Sigmoid colon (tissue), 7 donors: Measurements from ENCODE around the gene TKT. TPM values are rescaled to one million over a fixed set of nuclear protein-coding genes. Genes with fewer than 3 reads are reported as not detected.

Source experiments
- DNase-seq: peaks from one replicate; pipeline ENCODE4 v3.0.0-alpha.2; 2019
- H3K27ac ChIP-seq, 4 donors: fragments of 200-600 bp; sonication (generic); one replicate each; pipeline ENCODE4 v1.5.1; 2016 to 2019; ENCODE audit warnings: mild to moderate bottlenecking in 1 of 4
- H3K27me3 ChIP-seq, 3 donors: fragments of 200-600 bp; sonication (generic); one replicate each; pipeline ENCODE4 v1.5.1; 2019; ENCODE audit warnings: mild to moderate bottlenecking in 1 of 3
- H3K36me3 ChIP-seq, 4 donors: fragments of 200-600 bp; sonication (generic); one replicate each; pipeline ENCODE4 v1.5.1; 2016 to 2019
- H3K4me1 ChIP-seq, 4 donors: fragments of 200-600 bp; sonication (generic); one replicate each; pipeline ENCODE4 v1.5.1; 2017 to 2019
- H3K4me3 ChIP-seq, 4 donors: fragments of 200-600 bp; sonication (generic); one replicate each; pipeline ENCODE4 v1.5.1; 2017 to 2019; ENCODE audit warnings: mild to moderate bottlenecking in 2 of 4, moderate library complexity in 1 of 4
- H3K9me3 ChIP-seq, 4 donors: fragments of 200-600 bp in 3 of 4; sonication (generic) in 3 of 4; one replicate each; pipeline versions ENCODE4 v1.5.1 to v1.6.1; 2013 to 2019
- CTCF ChIP-seq, 4 experiments: fragments of 450-650 bp in 3 of 4; fragments of 200-600 bp in 1 of 4; IDR thresholded peaks; one replicate each; pipeline ENCODE4 v1.5.1; 2016 to 2019; ENCODE audit warnings: antibody characterized with exemption in 4 of 4, mild to moderate bottlenecking in 3 of 4, moderate library complexity in 2 of 4
- EP300 ChIP-seq, 4 donors: sonication (generic); formaldehyde crosslinking; IDR thresholded peaks; one replicate each; pipeline ENCODE4 v1.6.1; 2017; ENCODE audit warnings: antibody characterized with exemption in 4 of 4
- POLR2A ChIP-seq, 2 donors: fragments of 450-650 bp; IDR thresholded peaks; one replicate each; pipeline ENCODE4 v1.6.1; 2016; ENCODE audit warnings: antibody characterized with exemption in 2 of 2, mild to moderate bottlenecking in 2 of 2, moderate library complexity in 2 of 2
- POLR2AphosphoS5 ChIP-seq, 4 donors: sonication (generic); formaldehyde crosslinking; IDR thresholded peaks; one replicate each; pipeline ENCODE4 v1.6.1; 2017; ENCODE audit warnings: antibody characterized with exemption in 4 of 4
- WGBS, 2 donors: extraction: QIAGEN DNeasy Blood & Tissue Kit; methylation state at CpG; one replicate each; pipeline ENCODE4 v1.1.7; 2013; 5-methylcytosine and 5-hydroxymethylcytosine counted together
- intact Hi-C: fragments of 100-400 bp; cut with DNase I; formaldehyde crosslinking; loops from one replicate; pipeline ENCODE4 v1.15.1; 2023
- polyA plus RNA-seq, 3 donors: library from polyadenylated mRNA; stranded (reverse); fragments of 200-250 nt; gene quantifications; one replicate each; pipeline ENCODE4 v1.2.3, GENCODE V29; 2013
- total RNA-seq, 4 donors: library from RNA; depleted of rRNA; stranded (reverse); fragments of >200 nt; gene quantifications; one replicate each; pipeline ENCODE4 v1.1.0, GENCODE V29; 2016
- donor health status: healthy with polysubstance abuse.
- donor health status: Bipolar disorder and iron deficiency.
- donor health status: healthy.

Gene TKT
- total and polyA plus RNA-seq, 7 donors, result 88.9 to 305 (median 184) TPM

GRCh38 chr3:53181528-53181927, 74.3 kb downstream of the TKT start:
- Histone ChIP-seq H3K36me3 (peaks cover 0 to 65% (median 12%) of the 10 kb centered on the region in 4 donors), H3K4me1 (no peaks in the 10 kb centered on the region), H3K27ac (no peak overlapping the region), H3K27me3 (no peaks in the 10 kb centered on the region), H3K4me3 (no peak overlapping the region), H3K9me3 (no peaks in the 10 kb centered on the region)
- no peak for TF ChIP-seq POLR2A (IDR thresholded peaks at IDR 0.05)
- no peak for TF ChIP-seq CTCF (IDR thresholded peaks at IDR 0.05)
- no peak for TF ChIP-seq POLR2AphosphoS5 (IDR thresholded peaks at IDR 0.05)
- TF ChIP-seq EP300 (IDR thresholded peaks at IDR 0.05), result no peak
- intact Hi-C loops, result no loop called here
- no peak for DNase-seq
- 92 to 97% methylated on average over 11 of the region's 11 CpGs for WGBS, 2 donors

GRCh38 chr3:53181024-53181371, 74.8 kb downstream of the TKT start:
- 70 to 86% methylated on average over 4 of the region's 4 CpGs for WGBS, 2 donors
- TF ChIP-seq POLR2AphosphoS5 (IDR thresholded peaks at IDR 0.05) (no peak), EP300 (IDR thresholded peaks at IDR 0.05) (no peak), CTCF (IDR thresholded peaks at IDR 0.05) (no peak), POLR2A (IDR thresholded peaks at IDR 0.05) (no peak)
- Histone ChIP-seq H3K9me3 (no peaks in the 10 kb centered on the region), H3K4me1 (no peaks in the 10 kb centered on the region), H3K27ac (no peak overlapping the region), H3K4me3 (no peak overlapping the region), H3K27me3 (no peaks in the 10 kb centered on the region), H3K36me3 (peaks cover 0 to 60% (median 12%) of the 10 kb centered on the region in 4 donors)
- no peak for DNase-seq
- intact Hi-C loops, result no loop called here

GRCh38 chr3:53180305-53181023, 75.4 kb downstream of the TKT start:
- no peak overlapping the region for H3K27ac ChIP-seq
- WGBS, 2 donors, result 76 to 86% methylated on average over 11 of the region's 11 CpGs
- no peaks in the 10 kb centered on the region for H3K4me1 ChIP-seq
- no peak for DNase-seq
- TF ChIP-seq EP300 (IDR thresholded peaks at IDR 0.05), result no peak
- no peak for TF ChIP-seq POLR2A (IDR thresholded peaks at IDR 0.05)
- TF ChIP-seq POLR2AphosphoS5 (IDR thresholded peaks at IDR 0.05), result no peak
- TF ChIP-seq CTCF (IDR thresholded peaks at IDR 0.05), result no peak
- intact Hi-C loops, result no loop called here
- H3K36me3 ChIP-seq, result peaks cover 0 to 55% (median 12%) of the 10 kb centered on the region in 4 donors
- H3K9me3 ChIP-seq, result no peaks in the 10 kb centered on the region
- H3K4me3 ChIP-seq, result no peak overlapping the region
- no peaks in the 10 kb centered on the region for H3K27me3 ChIP-seq

GRCh38 chr3:53179580-53179979, 76.2 kb downstream of the TKT start:
- intact Hi-C loops, result no loop called here

More at GRCh38 chr3:53179580-53179979, 76.2 kb downstream of the TKT start:
- no peaks in the 10 kb centered on the region for H3K4me1 ChIP-seq
- H3K9me3 ChIP-seq, result no peaks in the 10 kb centered on the region
- WGBS, 2 donors, result 93 to 95% methylated on average over 20 of the region's 20 CpGs
- H3K4me3 ChIP-seq, result no peak overlapping the region
- H3K27me3 ChIP-seq, result no peaks in the 10 kb centered on the region
- H3K27ac ChIP-seq, result no peak overlapping the region
- no peak for DNase-seq
- no peak for TF ChIP-seq CTCF (IDR thresholded peaks at IDR 0.05)
- TF ChIP-seq EP300 (IDR thresholded peaks at IDR 0.05), result no peak
- TF ChIP-seq POLR2AphosphoS5 (IDR thresholded peaks at IDR 0.05), result no peak
- TF ChIP-seq POLR2A (IDR thresholded peaks at IDR 0.05), result no peak
- peaks cover 0 to 52% (median 12%) of the 10 kb centered on the region in 4 donors for H3K36me3 ChIP-seq
